AG09309 (cell line): ENCODE results near the gene MYMK.

ENCODE experiments used
- DNase-seq: peaks from one replicate; pipeline ENCODE4 v3.0.0-alpha.2; 2010; ENCODE audit warnings: low read depth
- H3K4me3 ChIP-seq: 2 replicates; pipeline ENCODE4 v1.5.1; 2011; ENCODE audit warnings: mild to moderate bottlenecking, low read depth, low read length, moderate library complexity; ENCODE audit not compliant: control insufficient read depth
- TF ChIP-seq, protein P1 (sequence below): IDR thresholded peaks from 2 replicates; pipeline ENCODE4 v1.5.1; 2011; ENCODE audit warnings: mild to moderate bottlenecking, low read depth, low read length, inconsistent platforms; ENCODE audit not compliant: insufficient read depth, control insufficient read depth; ENCODE audit errors: missing control alignments

Gene MYMK

DNA sequence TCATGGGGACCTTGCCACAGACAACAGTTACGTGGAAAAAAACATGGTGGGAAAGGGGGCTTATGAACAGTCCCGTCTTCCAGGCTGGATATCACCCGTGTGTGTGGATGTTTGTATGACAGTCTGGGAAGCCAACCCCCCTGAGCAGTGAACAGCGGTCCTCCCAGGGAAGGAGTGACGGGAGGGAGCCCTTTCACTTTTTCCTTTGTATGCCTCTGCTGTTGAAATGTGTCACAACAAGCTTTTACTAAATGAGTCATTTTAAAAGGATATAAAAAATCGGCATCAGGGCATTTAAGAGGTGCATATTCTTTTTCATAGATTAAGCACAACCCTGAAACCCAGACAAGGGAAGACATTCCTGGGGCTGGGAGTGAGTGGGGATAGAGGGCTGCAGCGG, 5.1 kb downstream of the MYMK start:
- TF ChIP-seq, protein P1, sequence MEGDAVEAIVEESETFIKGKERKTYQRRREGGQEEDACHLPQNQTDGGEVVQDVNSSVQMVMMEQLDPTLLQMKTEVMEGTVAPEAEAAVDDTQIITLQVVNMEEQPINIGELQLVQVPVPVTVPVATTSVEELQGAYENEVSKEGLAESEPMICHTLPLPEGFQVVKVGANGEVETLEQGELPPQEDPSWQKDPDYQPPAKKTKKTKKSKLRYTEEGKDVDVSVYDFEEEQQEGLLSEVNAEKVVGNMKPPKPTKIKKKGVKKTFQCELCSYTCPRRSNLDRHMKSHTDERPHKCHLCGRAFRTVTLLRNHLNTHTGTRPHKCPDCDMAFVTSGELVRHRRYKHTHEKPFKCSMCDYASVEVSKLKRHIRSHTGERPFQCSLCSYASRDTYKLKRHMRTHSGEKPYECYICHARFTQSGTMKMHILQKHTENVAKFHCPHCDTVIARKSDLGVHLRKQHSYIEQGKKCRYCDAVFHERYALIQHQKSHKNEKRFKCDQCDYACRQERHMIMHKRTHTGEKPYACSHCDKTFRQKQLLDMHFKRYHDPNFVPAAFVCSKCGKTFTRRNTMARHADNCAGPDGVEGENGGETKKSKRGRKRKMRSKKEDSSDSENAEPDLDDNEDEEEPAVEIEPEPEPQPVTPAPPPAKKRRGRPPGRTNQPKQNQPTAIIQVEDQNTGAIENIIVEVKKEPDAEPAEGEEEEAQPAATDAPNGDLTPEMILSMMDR = no peak
- no peak for DNase-seq
- no peak overlapping the region for H3K4me3 ChIP-seq

DNA sequence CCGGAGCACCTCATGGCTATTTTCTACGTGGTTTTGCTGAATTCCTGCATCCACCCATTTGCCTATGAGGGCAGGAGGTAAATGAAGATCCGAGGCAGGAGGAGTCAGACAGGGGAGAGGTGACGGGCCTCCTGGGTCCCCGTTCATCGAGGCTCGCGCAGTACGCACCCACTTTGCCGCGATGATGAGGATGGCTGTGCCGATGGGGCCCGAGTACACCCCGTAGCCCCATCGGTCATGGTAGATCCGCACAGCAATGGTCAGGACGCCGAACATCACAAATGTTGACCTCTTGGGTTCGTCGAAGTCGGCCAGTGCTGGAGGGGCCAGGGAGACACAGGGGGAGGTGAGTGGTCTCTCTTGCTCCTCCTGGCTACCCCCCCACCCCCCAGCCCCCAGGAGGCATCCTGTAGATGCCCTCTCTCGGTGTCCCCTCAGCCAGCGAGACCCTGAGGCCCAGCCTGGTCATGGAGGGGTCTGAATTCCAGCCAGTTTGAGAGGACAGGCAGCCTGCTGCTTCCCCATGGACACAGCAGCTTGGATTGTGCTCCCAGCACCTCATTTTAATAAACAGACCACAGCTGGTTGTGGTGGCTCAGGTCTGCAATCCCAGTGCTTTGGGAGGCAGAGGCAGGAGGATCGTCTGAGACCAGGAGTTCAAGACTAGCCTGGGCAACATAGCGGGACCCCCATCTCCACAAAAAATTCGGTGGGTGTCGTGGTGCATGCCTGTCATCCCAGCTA, 5.9 kb downstream of the MYMK start:
- no peak for DNase-seq
- TF ChIP-seq, protein P1 = no peak
- H3K4me3 ChIP-seq = no peak overlapping the region

DNA sequence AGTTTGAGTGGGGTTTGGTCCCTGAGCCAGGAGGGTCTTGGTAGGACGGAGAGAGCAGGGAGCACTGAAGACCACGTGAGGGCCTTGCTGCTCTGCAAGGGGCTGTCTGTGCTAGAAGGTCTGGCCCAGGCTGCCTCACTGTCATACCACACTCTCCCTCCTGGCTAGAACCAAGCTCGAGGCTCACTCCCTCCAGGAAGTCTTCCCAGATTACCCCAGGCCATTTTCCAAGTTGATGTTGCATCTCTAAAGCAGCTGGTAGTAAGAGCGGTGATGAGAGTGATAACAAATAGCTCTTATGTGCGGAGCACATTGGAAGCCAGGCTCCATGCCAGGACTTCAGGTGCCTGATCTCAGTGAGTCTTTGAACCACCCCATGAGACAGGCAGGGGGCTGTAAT, 6.6 kb downstream of the MYMK start:
- DNase-seq = no peak
- TF ChIP-seq, protein P1 = no peak
- H3K4me3 ChIP-seq = no peak overlapping the region

DNA sequence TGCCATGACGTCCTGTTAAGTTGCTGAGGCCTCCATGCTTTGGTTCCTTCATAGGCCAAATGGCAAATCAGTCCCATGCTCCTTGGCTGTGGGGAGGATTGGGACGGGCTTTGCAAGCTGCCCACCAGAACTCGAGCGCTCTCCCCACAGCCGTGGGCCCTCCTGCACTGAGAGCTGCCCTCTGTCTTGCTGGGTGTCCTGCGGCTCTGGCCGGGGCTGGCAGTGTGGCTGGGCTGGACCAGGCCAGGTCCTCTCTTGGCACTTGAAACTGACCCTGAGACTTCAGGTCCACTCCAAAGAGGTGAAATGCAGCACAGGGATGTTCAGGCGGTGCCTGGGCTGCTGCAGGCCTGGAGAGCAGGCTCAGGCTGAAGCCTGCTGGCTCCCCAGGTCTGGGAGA, 7.0 kb downstream of the MYMK start:
- no peak for DNase-seq
- TF ChIP-seq, protein P1 = no peak
- H3K4me3 ChIP-seq = no peak overlapping the region

DNA sequence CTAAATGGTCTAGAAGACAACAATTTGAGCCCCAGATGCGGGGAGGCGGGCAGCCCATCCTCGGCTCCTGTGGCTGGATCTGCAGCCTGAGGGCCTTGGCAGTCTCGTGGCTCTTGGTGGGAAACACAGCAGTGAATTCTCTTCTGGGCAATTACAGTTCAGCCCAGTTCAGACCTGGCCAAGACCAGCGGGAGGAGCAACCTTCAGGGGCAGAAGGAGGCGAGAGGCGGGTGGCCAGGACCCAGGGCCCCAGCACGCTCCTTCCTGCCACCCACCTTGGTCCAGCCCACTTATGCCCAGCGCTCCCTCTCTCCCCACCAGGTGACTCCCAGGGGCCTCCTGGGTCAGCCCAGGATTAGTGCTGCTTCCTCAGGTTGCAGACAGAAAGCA, 7.8 kb downstream of the MYMK start:
- TF ChIP-seq, protein P1 = no peak
- DNase-seq = no peak
- no peak overlapping the region for H3K4me3 ChIP-seq

DNA sequence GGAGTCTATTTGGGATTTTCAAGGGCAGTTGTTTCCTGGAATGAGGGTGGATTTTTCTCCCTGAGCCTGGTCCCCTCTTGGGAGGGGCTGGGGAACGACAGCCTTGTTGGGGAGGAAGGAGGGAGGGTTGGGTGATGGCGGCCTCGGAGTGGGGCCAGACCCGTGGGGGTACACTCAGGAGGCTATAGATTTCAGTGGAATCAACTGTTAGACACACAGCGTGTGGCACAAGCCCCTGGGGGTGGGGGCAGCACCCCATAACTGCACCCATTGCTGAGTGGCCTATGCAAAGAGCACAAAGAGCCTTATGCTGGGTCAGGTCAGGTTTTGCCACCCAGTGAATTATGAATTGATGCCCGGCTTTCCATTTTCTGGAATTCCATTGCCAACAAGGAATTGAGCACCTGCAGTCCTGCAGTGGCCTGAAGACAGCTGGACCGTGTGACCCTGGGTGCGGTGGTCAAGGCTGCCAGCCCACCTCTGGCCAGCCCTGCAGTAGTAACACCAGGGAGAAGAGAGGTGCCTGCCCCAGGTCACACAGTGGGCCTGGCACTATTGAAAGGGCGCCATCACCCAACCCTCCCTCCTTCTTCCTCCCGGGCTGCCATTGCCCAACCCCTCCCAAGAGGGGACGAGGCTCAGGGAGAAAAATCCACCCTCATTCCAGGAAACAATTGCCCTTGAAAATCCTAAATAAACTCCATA, 8.4 kb downstream of the MYMK start:
- TF ChIP-seq, protein P1 = no peak
- no peak overlapping the region for H3K4me3 ChIP-seq
- no peak for DNase-seq
